ENCODE results near the gene GNPDA1.

The GNPDA1 gene

DNA sequence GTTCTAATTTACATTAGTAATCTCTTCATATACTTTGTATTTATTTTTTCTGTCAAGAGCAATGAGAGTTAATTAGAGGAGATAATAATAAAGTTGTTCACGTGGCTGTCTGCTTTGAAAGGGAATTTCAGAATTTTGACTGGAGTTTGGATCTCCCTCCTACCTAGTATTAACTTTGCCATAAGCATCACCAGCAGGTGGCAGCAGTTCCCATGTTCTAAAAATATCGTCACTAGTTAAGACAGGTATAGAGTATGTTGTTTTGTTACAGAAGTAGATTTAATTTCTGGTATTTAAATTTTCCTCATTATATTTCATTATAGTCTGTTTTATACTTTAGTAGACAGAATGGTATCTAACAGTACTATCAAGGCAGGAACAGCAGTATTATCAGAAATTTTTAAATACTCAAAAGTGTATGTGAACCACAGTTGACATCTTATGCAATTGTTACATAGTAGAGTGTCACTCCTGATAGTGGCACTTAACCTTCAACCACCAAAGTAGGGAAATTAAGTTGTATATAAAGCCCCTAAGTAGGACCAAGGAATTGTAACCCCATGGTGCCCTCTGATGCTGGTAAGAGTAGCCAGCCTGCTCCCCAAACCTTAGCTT, 20.4 kb downstream of the GNPDA1 start:
- no peak for DNase-seq (ENCODE audit: low read depth)

DNA sequence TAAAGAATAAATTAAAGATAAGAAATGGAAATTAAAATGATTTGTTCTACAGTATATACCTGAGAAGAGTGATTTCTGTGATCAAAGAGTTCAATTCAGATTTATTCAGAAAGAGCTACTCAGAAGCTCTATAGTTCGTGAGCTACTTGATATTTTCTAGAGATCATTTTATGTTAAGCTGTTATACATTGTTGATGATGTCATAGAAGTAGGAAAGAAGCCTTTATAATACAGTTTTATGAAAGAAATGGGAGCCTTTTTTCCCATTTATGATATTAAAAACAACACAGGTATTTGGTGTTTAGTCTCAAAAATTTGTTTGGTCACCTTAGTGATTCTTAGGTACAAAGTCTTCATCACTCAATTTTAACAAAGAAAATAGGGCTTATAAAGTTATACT, 23.1 kb downstream of the GNPDA1 start:
- DNase-seq (ENCODE audit: low read depth), result no peak

DNA sequence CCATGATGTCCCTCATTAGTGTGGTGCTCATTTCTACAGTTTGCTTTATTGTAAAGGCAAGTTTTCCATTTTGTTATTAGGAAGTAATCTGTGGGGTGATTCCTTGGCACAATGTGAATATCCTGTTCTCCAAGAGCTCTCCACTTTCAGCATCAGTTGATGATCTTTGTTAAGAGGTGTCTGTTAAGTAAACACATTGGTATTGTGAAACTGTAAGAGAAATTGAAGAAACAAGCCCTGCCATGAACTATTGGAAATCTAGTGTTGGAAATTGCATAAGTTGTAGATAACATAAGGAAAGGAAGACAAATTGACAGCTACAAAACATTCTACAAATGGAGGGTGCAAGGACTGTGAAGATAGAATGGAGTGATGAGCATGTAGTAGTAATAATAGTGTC, 26.8 kb downstream of the GNPDA1 start:
- DNase-seq (ENCODE audit: low read depth), result no peak

DNA sequence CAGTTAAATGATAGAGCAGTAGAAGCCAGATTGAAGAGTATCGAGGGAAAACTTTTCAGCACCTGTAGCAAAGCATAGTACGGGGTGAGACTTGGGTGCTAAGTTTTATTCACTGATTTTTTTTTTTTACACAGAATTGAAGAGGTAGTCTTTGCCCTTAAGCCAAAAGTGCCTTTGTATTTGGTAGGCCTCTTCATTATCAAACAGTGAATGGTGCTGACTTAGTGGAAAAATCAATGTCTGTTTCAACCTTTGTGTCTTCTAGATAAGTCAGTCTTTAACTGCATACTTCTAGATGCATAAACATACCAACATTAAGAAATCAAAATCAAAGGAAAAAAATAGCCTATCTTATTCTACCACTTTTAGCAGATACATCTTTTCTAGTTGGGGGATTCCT, 30.2 kb downstream of the GNPDA1 start:
- no peak for DNase-seq (ENCODE audit: low read depth)

DNA sequence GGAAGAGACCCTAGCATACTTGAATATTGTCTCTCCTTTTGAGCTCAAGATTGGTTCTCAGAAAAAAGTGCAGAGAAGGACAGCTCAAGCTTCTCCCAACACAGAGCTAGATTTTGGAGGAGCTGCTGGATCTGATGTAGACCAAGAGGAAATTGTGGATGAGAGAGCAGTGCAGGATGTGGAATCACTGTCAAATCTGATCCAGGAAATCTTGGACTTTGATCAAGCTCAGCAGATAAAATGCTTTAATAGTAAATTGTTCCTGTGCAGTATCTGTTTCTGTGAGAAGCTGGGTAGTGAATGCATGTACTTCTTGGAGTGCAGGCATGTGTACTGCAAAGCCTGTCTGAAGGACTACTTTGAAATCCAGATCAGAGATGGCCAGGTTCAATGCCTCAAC, 34.4 kb downstream of the GNPDA1 start:
- no peak for DNase-seq (ENCODE audit: low read depth)

DNA sequence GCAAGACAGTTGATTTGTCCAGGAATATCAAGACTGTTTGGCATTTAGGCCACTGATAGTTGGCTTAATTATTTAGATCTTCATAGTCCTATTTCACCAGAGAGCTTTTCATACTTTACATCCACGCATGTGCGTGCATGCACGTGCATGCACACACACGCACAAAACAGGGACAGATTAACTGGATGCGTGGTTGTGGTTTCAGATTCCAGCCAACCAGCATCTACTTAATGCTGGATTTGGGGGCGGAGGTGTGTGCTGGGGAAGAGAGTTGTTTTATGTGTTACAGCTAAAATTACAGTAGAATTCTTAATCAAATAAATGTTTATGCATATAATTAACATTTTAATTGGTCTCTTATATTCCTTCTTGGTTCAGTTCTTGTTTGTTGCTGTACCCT, 36.7 kb downstream of the GNPDA1 start:
- no peak for DNase-seq (ENCODE audit: low read depth)

DNA sequence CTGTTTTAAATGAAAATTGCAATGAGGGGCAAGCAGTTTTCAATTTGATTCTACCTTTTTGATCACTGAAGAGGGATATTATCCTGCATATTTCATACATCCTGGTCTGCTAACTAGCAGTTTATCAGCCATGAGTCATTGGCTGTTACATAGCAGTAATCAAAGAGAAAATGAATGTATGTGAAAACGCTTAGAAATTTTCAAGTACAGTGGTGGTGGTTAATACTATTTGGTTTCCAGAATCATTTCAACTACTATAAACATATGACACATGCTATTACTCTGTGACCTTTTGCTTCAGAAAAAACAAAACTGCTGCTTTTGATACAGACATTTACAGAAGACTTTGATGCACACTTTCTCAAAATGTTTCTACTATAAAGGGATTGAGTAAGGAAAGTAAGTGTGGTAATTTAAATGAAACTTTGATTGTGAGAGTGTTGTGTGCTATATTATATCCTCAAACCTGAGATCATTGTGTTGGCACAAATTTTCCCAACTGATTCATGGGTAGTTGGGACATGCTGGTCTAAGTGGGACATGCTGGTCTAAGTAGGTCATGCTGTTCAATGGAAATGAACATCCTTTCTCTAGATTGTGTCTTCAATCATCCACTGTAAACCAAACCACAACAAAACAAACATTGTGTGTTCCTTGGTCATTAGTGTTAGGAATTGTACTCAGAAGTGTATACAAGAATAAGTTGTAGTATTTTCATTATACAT, 38.8 kb downstream of the GNPDA1 start:
- DNase-seq (ENCODE audit: low read depth), result no peak

DNA sequence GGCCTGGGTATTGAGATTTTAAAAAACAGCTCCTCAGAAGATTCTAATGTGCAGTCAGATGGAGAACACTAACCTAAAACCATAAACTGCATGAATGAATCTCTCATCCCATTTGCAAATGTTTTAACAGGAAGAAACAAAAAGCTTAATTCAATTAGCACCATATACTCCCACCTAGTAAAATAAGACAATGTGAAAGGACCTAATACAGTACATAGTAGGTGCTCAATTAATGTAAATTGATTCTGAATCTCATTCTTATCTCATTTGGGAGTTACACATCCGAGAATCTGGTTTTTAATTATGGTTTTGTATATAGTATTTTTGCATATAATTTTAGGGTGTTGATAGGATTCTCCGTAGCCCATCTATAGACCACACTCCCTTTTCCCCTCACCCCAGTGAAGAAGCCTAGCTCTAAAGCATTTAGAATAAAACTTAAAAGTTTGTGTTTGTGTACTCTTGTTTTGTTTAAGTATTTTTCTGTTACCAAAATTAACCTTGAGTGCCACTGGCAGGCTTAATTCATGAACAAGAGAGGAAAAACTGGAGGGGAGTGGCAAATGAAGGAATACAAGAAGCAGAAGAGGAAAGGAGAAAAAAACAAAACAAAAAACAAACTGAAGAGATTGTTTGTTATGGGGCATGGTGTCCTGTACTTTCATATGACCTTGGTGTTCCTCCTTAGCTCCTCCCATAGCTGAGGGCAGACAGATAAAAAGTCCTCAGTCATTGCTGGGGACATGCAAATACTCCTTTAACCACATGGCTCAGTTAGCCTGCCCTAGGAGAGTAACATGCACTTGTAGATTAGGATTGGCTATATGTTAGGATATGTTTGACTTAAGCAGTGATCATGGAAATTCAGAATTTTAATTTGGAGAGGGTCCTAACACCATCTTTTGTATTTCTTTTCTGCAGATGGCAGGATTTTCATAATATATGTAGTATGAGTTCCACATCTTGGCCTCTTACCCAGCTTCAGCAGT, 42.8 kb downstream of the GNPDA1 start:
- no peak for DNase-seq (ENCODE audit: low read depth)

DNA sequence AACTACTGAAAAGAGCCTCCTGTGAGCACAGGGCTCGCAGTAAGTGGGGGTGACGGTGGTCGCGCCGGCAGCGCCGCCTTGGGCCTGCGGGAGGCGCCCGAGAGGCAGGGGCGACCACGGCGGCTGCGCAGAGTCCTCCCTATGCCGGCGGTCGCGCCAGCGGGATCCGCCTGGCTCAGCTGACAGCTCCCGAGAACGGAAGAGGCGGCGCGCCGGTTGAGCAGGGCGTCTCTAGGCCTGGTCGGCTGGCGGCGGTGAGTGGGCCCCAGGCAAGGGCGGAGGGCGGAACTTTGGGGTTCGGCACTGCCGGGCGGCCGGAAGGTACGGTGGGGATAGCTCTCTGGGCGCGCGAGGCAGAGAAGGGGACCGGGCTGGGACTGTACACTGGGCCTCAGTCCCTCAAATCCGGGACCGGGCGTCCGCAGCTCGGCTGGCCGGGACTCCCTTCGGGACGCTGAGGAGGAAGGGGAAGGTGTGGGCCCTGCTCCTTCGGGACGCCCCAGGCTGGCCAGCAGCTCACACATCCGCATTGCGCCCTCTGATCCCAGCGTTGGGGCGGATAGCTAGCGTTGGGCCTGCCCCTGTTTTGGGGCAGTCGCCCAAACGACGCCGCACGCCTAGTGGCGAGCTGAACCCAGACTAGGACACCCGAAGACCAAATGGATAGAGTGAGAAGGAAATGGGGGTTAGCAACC, 43.8 kb downstream of the GNPDA1 start, which contains the start of gene RNF14:
Gene RNF14 (plus strand): TSS at position 192 of the 695 bp plus-strand sequence. CDS start 4,484 bp downstream, outside the sequence.
- peak; percentile 89 for DNase-seq (ENCODE audit: low read depth)

DNA sequence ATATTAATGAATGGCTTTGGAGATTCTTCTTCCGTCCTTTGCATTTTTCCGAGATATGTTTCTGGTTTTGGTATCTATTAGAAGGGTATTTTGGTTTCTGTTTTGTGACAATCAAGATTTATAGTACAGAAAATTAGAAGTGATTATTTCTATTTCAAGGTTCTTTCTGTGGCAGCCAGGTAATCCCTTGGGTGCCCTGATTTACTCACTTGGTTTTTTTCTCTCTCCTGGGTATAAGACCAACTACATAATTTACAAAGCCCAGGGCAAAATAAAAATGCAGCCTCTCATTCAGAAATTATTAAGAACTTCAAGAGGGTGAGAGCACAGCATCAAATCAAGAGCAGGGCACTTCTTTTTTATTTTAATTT, 45.9 kb downstream of the GNPDA1 start:
- no peak for DNase-seq (ENCODE audit: low read depth)

DNA sequence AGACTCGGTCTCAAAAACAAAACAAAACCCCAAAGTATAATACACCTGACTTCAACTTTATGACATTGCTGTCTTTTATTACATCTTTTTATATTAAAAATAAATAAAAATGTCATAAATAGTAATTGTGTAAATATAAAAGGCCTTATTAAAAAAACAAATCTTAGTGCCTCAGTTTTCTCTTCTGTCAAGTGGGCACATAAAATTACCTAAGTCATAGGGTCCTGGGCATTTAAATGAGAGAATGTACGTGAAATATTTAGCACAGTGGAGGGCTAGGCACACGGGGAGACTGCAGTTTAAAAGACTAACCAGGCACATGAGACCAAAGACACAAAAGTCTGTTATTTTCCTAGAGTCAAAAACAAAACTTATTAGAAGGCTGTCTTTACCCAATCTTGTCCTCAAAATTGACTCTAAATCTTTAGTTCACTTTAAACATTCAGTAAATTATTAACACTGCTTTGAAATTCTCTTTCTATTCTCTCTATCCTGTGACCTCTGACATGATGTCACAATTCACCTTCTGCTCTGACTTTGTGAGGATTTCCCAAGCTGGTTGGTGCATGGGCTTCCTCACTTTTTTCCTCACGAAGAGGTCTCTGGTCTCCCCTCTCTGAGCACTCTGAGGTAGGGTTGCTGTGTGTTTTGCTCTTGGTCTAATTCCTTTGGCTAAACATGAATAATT, 46.4 kb downstream of the GNPDA1 start:
- DNase-seq (ENCODE audit: low read depth), result no peak

DNA sequence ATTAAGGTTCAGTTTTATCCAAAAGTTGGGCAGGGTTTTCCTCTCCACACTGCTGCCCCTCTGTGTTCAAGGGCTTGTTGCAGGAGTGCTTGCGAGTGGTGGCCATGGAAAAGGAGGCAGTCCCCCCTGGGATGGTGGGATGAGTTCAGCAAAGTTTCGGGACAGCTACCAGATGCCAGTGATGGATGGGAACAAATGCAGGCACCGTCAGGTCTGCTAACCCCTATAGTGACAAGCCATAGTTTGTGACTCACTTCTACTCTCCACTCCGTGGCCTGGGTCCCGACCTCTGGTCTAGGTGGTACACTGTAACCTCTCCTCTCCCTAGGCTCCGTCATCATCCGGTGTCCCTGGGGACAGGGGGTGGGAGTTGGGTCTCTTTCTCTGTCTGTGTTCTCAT, 47.8 kb downstream of the GNPDA1 start:
- DNase-seq (ENCODE audit: low read depth), result no peak

DNA sequence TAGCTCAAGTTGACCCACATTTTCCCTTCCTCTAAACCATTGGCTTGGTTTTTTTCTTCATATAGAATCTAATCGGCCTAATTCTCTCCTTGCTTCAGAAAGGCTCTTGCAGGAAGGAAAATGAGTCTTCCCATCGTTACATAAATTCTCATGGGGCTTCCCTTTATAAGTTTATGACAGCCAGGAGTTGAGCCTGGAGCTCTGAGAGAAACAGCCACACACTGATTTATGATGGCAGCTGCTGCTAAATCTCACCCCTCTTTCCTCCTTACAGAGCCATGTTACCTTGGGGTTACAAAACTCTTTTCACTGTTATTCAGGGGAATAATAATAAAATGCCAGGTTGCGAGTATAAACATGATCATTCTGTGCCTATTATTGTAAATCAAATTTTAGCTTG, 49.1 kb downstream of the GNPDA1 start:
- no peak for DNase-seq (ENCODE audit: low read depth)

DNA sequence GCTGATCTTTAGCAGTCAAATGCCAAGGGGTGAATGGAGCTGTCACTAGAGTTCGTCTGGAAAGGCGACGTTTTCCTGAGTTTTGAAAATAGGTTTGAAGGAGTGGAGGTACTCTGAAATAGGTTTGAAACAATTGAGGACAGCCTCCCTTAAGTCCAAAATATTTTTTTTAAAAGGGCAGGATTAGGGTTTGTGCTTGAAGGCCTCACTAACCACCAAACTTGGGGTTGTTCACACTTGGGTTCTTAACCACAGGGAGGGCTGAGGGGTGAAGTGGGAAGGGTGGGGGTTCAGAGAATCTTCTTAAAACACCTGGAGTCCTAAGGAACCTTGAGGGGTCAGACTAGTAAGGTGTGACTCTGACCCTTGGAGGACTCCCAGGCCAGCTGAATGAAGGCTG, 51.4 kb downstream of the GNPDA1 start:
- DNase-seq (ENCODE audit: low read depth), result no peak

DNA sequence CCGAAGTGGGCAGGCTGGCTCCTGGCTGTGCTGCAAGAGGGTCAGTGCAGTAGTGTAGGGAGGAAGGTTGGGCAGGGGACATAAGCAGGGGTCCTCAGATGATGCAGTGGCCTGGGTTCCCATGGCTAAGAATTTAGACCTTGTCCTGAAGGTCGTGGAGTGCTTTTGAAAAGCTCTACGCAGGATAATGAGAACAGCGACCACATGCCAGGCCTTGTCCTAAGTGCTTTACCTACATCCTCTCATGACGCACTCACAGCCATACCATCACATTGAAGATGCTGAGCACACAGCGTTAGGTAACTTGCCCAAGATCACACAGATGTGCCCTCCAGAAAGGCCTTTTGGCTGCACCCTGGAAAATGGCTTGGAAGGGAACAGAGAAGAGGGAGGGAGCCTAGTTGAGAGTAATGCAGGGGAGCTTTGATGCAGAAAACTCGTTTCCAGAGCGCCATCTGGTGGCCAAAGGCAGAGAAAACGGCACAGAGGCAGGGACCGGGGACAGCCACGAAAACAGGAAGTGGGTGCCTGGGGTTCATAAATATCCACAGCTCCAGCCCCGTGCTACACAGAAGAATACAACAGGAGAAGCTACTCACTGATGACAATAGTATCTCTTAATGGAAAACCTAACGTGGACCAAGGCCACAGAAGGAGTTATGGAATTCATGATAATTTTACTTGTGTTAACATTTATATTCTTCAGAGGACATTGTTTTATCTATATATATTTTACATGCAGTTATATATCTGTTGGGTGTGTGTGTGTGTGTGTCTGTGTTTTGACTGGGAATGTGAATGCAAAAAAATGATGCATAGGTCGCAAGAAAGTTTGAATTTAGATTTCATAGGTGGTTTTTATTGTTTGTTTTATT, 52.1 kb downstream of the GNPDA1 start:
- DNase-seq (ENCODE audit: low read depth), result peak; percentile 58

DNA sequence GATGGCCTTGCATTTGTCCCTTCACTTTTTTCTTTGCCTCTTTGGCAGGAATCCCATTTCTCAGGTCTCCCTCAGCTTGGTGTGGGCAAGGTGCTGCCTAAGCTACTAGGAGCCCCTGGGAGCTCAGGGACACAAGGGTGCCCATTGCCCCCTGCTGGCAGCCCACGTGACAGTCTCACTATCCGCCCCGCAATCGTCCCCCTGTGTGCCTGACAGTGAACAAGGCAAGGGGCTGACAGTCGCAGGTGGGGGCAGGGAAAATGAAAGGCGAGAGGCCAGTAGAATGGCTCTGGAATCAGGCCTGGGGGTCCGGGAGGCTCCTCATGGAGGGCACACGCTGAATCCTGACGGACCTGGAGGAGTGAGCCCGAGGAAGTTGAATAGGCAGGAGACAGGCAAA, 52.8 kb downstream of the GNPDA1 start:
- no peak for DNase-seq (ENCODE audit: low read depth)

DNA sequence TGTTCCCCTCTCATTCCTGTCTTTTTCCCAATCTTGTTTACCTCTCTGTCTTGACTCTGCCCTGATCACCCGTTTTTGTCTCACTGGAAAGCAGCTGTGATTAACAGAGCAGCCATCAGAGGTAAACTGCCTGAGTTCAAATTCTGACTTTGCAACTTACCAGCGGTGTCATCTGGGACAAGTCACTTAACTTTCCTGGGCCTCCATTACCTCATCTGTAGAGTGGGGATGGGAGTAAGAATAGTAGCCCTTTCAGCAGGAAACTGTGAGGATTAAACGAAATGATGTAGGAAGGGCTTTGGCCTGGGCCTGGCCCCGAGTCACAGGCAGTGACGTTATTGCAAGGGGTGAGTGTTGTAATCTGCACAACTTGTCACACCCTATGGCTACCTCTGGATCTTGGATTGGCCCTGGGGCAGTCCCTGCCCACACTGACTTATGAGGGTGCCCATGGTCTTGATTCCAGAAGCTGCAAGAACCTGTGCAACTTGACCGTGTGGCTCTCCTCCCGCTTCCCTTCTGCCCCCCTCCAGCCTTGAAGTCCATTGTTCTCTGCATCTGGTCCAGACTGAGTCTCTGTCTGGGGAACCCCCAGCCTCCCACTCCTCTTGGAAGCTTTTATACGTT, 54.2 kb downstream of the GNPDA1 start:
- no peak for DNase-seq (ENCODE audit: low read depth)

DNA sequence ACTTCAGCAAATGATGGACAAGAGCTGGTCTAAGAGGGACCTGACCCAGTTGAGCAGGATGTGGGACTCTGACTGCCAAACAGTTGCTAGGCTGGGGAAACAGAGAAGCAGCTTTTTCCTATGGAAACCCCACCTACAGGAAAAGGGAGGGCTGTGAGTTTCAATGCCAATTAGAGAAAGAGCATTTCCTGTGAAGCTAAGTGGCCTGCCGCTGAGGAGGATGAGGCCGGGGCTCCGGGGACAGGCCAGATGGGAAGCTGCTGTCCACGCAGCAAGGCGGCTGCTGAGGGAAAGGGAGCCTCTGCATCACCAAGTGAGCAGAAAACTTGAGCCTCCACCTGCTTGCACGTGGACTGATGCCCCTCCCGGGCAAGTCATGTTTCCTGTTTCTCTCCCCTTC, 54.7 kb downstream of the GNPDA1 start, which contains the start of gene PCDH12:
Gene PCDH12 (minus strand): TSS at position 90 of the 400 bp plus-strand sequence. CDS start 351 bp downstream, outside the sequence.
- no peak for DNase-seq (ENCODE audit: low read depth)

DNA sequence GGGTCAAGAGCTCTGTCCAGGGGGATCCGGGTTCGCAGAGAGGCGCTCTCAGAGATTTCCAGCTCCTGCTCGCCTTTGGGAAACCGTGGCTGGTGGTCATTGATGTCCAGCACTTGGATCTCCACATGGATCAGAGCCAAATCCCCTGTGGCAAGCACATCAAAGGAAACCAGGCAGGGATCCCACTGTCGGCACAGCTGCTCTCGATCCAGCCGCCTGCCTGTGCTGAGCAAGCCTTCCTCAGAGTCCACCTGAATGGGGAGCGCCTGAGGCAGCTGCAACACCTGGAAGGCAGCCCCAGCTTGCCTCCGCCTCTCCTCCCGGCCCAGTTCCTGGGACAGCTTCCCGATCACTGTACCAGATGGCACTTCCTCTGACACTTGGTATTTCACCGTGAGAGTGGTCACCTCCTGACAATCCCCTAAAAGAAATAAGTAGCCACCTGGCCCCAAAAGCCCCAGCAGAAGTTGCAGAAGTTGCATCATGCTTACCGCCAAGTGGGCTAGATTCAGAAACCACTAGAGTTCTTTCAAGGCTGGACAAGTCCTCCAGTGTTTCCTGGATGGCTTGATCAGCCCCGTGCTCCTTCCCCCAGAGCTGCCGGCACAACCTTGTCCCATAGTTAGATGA, 55.3 kb downstream of the GNPDA1 start:
- DNase-seq (ENCODE audit: low read depth), result no peak

Data from fibroblast of the conjunctiva (primary cell).